Brain microvascular endothelial cell (primary cell): ENCODE results near the gene SH3GL3.

Source experiments
- DNase-seq: peaks from one replicate; pipeline ENCODE4 v3.0.0-alpha.2; 2020
- H3K27ac ChIP-seq: fragments of 250-450 bp; sonication (Bioruptor Pico); 2 replicates; pipeline ENCODE4 v1.5.1; 2020; ENCODE audit warnings: mild to moderate bottlenecking, moderate library complexity
- H3K27me3 ChIP-seq: fragments of 250-450 bp; sonication (Bioruptor Pico); replicated peaks from 2 replicates; pipeline ENCODE4 v1.5.1; 2020; ENCODE audit warnings: mild to moderate bottlenecking
- H3K36me3 ChIP-seq: fragments of 250-450 bp; sonication (Bioruptor Pico); replicated peaks from 2 replicates; pipeline ENCODE4 v1.5.1; 2020; ENCODE audit warnings: mild to moderate bottlenecking
- H3K4me3 ChIP-seq: 2 replicates; pipeline ENCODE4 v1.5.1; 2011; ENCODE audit warnings: low read depth, mild to moderate bottlenecking, control low read depth, low read length, moderate library complexity
- CTCF ChIP-seq: IDR thresholded peaks from 2 replicates; pipeline ENCODE4 v1.5.1; 2011; ENCODE audit warnings: low read depth, mild to moderate bottlenecking, moderate library complexity, low read length, control low read depth, inconsistent platforms; ENCODE audit errors: missing control alignments
- in situ Hi-C: cut with HindIII; loops from 2 replicates; pipeline ENCODE4 v1.10.0; 2017; ENCODE audit warnings: low sequenced_read_pairs, low pct_ligation_motif_present

SH3GL3 gene

GRCh38 chr15:83658430-83659416 lies 211.6 kb downstream of the SH3GL3 start:
- no peak for TF ChIP-seq CTCF
- H3K27me3 ChIP-seq = peaks cover 25% of the 10 kb centered on the region
- no peaks in the 10 kb centered on the region for H3K36me3 ChIP-seq
- no peak overlapping the region for H3K27ac ChIP-seq
- H3K4me3 ChIP-seq = no peak overlapping the region
- in situ Hi-C loops = no loop called here
- no peak for DNase-seq

GRCh38 chr15:83659417-83659812 lies 212.3 kb downstream of the SH3GL3 start:
- H3K27me3 ChIP-seq = peaks cover 18% of the 10 kb centered on the region
- in situ Hi-C loops = no loop called here
- H3K4me3 ChIP-seq = no peak overlapping the region
- H3K27ac ChIP-seq = no peak overlapping the region
- no peak for TF ChIP-seq CTCF
- DNase-seq = no peak
- no peaks in the 10 kb centered on the region for H3K36me3 ChIP-seq

DNA sequence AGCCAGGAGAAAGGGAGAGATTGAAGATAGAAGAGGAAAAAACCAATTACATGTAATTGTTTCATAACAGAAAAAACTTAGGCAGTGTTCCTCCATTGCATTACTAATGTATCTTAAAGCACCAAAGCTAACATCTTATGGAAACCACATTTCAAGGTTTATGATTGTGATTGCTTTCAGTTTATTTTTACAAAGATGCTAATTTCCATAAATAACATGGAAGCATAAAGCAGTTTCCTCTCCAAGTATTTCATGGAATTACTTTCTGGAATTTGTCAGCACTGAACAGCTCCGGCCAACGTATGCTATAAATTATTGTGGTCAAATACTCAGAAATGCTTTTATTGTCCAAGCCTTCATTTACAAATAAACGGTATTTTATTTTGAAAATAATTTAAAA lies 218.3 kb downstream of the SH3GL3 start:
- in situ Hi-C loops = no loop called here
- TF ChIP-seq CTCF = no peak
- no peak overlapping the region for H3K4me3 ChIP-seq
- DNase-seq = no peak
- H3K27ac ChIP-seq = no peak overlapping the region
- H3K27me3 ChIP-seq = no peaks in the 10 kb centered on the region
- H3K36me3 ChIP-seq = no peaks in the 10 kb centered on the region
